ENCODE data around the gene BRD4. TPM values are rescaled to one million over a fixed set of nuclear protein-coding genes. Genes with fewer than 3 reads are reported as not detected.

BRD4 gene
- total RNA-seq, 2 donors from 2014 or later = 45.6 to 76.0 TPM

GRCh38 chr19:15249528-15249874, 82.8 kb downstream of the BRD4 start:
- Histone ChIP-seq H3K4me1 (replicated peaks) (peaks cover 29% of the 10 kb centered on the region), H3K36me3 (peaks cover 4 to 10% of the 10 kb centered on the region in 2 donors), H3K27ac (peak overlapping the region; percentile 73 to 80), H3K27me3 (replicated peaks; ENCODE audit: insufficient read depth) (no peaks in the 10 kb centered on the region), H3K9me3 (no peaks in the 10 kb centered on the region), H3K4me3 (no peak overlapping the region)
- WGBS = 69% methylated on average over 6 of the region's 6 CpGs
- intact Hi-C loops (cut with DNase I) = no loop called here
- peak in 1 of 4 experiments; percentile 3 for TF ChIP-seq CTCF (IDR thresholded peaks at IDR 0.05)
- no peak for TF ChIP-seq POLR2AphosphoS5 (IDR thresholded peaks at IDR 0.05)
- DNase-seq (ENCODE audit: low spot score) = no peak

GRCh38 chr19:15248648-15249527, 83.5 kb downstream of the BRD4 start:
- Histone ChIP-seq H3K36me3 (peaks cover 0 to 9% of the 10 kb centered on the region in 2 donors), H3K27ac (peak overlapping the region; percentile 73 to 80), H3K4me1 (replicated peaks) (peaks cover 29% of the 10 kb centered on the region), H3K9me3 (no peaks in the 10 kb centered on the region), H3K4me3 (no peak overlapping the region), H3K27me3 (replicated peaks; ENCODE audit: insufficient read depth) (no peaks in the 10 kb centered on the region)
- intact Hi-C loops (cut with DNase I) = no loop called here
- WGBS = 52% methylated on average over 16 of the region's 19 CpGs
- peak; percentile 72 for DNase-seq (ENCODE audit: low spot score)
- TF ChIP-seq POLR2A (IDR thresholded peaks at IDR 0.05) = no peak
- TF ChIP-seq POLR2AphosphoS5 (IDR thresholded peaks at IDR 0.05) = peak; percentile 54
- TF ChIP-seq CTCF (IDR thresholded peaks at IDR 0.05) = peak in 1 of 4 experiments; percentile 14

- no peak for TF ChIP-seq POLR2AphosphoS5 (IDR thresholded peaks at IDR 0.05)
- WGBS = 78% methylated on average over 5 of the region's 5 CpGs
- Histone ChIP-seq H3K4me1 (replicated peaks) (peaks cover 28% of the 10 kb centered on the region), H3K27ac (peak overlapping the region; percentile 73 to 80), H3K27me3 (replicated peaks; ENCODE audit: insufficient read depth) (no peaks in the 10 kb centered on the region), H3K9me3 (no peaks in the 10 kb centered on the region), H3K4me3 (no peak overlapping the region), H3K36me3 (peaks cover 0 to 3% of the 10 kb centered on the region in 2 donors)
- DNase-seq (ENCODE audit: low spot score) = no peak
- intact Hi-C loops (cut with DNase I) = no loop called here
These were observed 84.2 kb downstream of the BRD4 start for GRCh38 chr19:15248106-15248505.

- intact Hi-C loops (cut with DNase I) = no loop called here
- peaks cover 20% of the 10 kb centered on the region for H3K4me1 ChIP-seq (replicated peaks)
- WGBS = 69% methylated on average over 20 of the region's 20 CpGs
- peak overlapping the region; percentile 73 to 80 for H3K27ac ChIP-seq
- H3K9me3 ChIP-seq = no peaks in the 10 kb centered on the region
- no peaks in the 10 kb centered on the region for H3K27me3 ChIP-seq (replicated peaks; ENCODE audit: insufficient read depth)
- no peak for DNase-seq (ENCODE audit: low spot score)
- no peak overlapping the region for H3K4me3 ChIP-seq
- TF ChIP-seq POLR2AphosphoS5 (IDR thresholded peaks at IDR 0.05) (no peak), CTCF (IDR thresholded peaks at IDR 0.05) (no peak), POLR2A (IDR thresholded peaks at IDR 0.05) (no peak)
- H3K36me3 ChIP-seq = peaks cover 0 to 3% of the 10 kb centered on the region in 2 donors
These were observed 85.0 kb downstream of the BRD4 start for GRCh38 chr19:15247107-15248014.

GRCh38 chr19:15246198-15246481, 86.2 kb downstream of the BRD4 start:
- Histone ChIP-seq H3K27ac (no peak overlapping the region), H3K9me3 (no peaks in the 10 kb centered on the region), H3K4me3 (no peak overlapping the region), H3K27me3 (replicated peaks; ENCODE audit: insufficient read depth) (no peaks in the 10 kb centered on the region), H3K36me3 (peaks cover 0 to 3% of the 10 kb centered on the region in 2 donors), H3K4me1 (replicated peaks) (peaks cover 11% of the 10 kb centered on the region)
- no peak for DNase-seq (ENCODE audit: low spot score)
- WGBS = 84% methylated on average over 5 of the region's 5 CpGs
- no peak for TF ChIP-seq POLR2A (IDR thresholded peaks at IDR 0.05)
- intact Hi-C loops (cut with DNase I) = no loop called here

All from prostate gland (tissue), 2 donors.